Measurements from ENCODE around the gene ESPL1. TPM values are rescaled to one million over a fixed set of nuclear protein-coding genes. Genes with fewer than 3 reads are reported as not detected.

Gene ESPL1
- total RNA-seq, 1 donor from 2014 or later: 6.7 TPM

DNA sequence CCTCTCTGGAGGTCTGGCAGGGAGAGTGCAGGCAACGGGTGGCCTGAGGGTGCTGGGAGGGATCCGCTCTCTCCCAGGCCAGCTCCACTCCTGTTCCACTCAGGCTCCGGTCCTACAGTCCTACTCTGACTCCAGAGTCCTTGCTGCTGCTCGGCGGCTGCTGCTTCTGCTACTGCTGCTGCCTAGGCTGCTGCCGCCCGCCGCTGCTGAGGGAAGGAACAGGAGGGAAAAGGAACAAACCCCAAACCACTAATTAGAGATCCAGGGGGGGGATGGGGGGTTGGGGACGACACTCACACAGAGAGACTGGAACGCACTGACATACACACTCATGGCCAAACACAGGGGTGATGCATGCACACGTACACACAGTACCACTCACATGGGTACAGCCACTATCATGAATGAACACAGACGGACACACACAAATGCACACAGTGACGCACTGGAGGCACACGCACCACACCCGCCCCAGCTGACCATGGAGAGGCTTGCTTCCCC, 68.1 kb downstream of the ESPL1 start, which contains the start of gene SP7:
Gene SP7 (minus strand): TSS at position 174 of the 501 bp plus-strand sequence. CDS start 708 bp downstream, outside the sequence.
- no peak for DNase-seq (ENCODE audit: low read depth, low spot score)

GRCh38 chr12:53338017-53338416, 69.9 kb downstream of the ESPL1 start:
- no peak for DNase-seq (ENCODE audit: low read depth, low spot score)

DNA sequence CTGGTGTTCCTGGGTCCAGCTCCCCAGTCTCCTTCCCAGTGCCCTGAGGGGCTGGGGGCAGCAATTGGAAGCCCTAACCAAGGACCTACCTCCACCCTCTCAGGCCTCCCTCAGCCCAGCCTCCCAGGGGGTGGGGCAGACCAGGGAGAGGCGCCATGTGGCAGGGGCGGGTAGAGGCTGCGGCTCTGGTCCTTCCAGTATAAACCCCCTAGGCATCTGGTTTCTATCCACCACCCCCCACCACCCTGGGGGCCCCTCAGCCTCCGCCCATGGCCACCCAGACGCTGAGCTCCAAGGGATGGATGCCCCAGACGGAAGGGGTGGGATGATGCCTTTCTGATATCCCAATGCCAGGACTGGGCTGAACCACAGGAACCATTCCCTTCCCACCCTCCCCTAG, 70.8 kb downstream of the ESPL1 start:
- DNase-seq (ENCODE audit: low read depth, low spot score): no peak

GRCh38 chr12:53340398-53340797, 72.3 kb downstream of the ESPL1 start:
- no peak for DNase-seq (ENCODE audit: low read depth, low spot score)

Other genes starting within 250 kb of the ESPL1 start
- 14.9 and 27.0 TPM in 2 replicates for gene TNS2, start 218.2 kb upstream of the ESPL1 start, total RNA-seq
- gene SPRYD3, start 188.9 kb upstream of the ESPL1 start, total RNA-seq: 20.0 and 21.8 TPM in 2 replicates
- gene IGFBP6, start 170.6 kb upstream of the ESPL1 start, total RNA-seq: 10.6 and 27.3 TPM in 2 replicates
- not detected in 2 replicates for gene SOAT2, start 164.8 kb upstream of the ESPL1 start, total RNA-seq
- gene ZNF740, start 87.6 kb upstream of the ESPL1 start, total RNA-seq: 14.1 and 16.9 TPM in 2 replicates
- gene CSAD, start 87.4 kb upstream of the ESPL1 start, total RNA-seq: 4.1 and 4.2 TPM in 2 replicates
- gene ITGB7, start 61.0 kb upstream of the ESPL1 start, total RNA-seq: 0.42 TPM in 1 of 2 replicates, not detected in the other
- 4.2 and 7.4 TPM in 2 replicates for gene RARG, start 36.1 kb upstream of the ESPL1 start, total RNA-seq
- gene PFDN5, start 27.2 kb downstream of the ESPL1 start, total RNA-seq: 382 and 446 TPM in 2 replicates
- 50.5 and 54.3 TPM in 2 replicates for gene MYG1, start 31.4 kb downstream of the ESPL1 start, total RNA-seq
- gene AAAS, start 53.3 kb downstream of the ESPL1 start, total RNA-seq: 36.7 and 44.2 TPM in 2 replicates
- not detected in 2 replicates for gene SP7, start 68.1 kb downstream of the ESPL1 start, total RNA-seq
- 27.4 and 44.1 TPM in 2 replicates for gene SP1, start 111.9 kb downstream of the ESPL1 start, total RNA-seq
- not detected in 2 replicates for gene AMHR2, start 155.6 kb downstream of the ESPL1 start, total RNA-seq
- gene PRR13, start 173.4 kb downstream of the ESPL1 start, total RNA-seq: 24.3 and 26.2 TPM in 2 replicates
- 368 and 377 TPM in 2 replicates for gene PCBP2, start 183.8 kb downstream of the ESPL1 start, total RNA-seq
- gene MAP3K12, start 231.2 kb downstream of the ESPL1 start, total RNA-seq: 18.3 and 20.9 TPM in 2 replicates
- gene TARBP2, start 233.0 kb downstream of the ESPL1 start, total RNA-seq: 60.3 and 69.8 TPM in 2 replicates
- gene NPFF, start 239.2 kb downstream of the ESPL1 start, total RNA-seq: not detected in 2 replicates